ENCODE results near the gene ZFAND3.

ZFAND3 gene

GRCh38 chr6:38158762-38159350 is 339.3 kb downstream of the ZFAND3 start:
- DNase-seq: no peak

- no peak for DNase-seq
These were observed 340.1 kb downstream of the ZFAND3 start for GRCh38 chr6:38159596-38159995.

GRCh38 chr6:38160831-38161230 is 341.3 kb downstream of the ZFAND3 start:
- DNase-seq: no peak

GRCh38 chr6:38161331-38161730 is 341.8 kb downstream of the ZFAND3 start:
- DNase-seq: no peak

GRCh38 chr6:38161754-38162492 is 342.4 kb downstream of the ZFAND3 start:
- DNase-seq: no peak

DNA sequence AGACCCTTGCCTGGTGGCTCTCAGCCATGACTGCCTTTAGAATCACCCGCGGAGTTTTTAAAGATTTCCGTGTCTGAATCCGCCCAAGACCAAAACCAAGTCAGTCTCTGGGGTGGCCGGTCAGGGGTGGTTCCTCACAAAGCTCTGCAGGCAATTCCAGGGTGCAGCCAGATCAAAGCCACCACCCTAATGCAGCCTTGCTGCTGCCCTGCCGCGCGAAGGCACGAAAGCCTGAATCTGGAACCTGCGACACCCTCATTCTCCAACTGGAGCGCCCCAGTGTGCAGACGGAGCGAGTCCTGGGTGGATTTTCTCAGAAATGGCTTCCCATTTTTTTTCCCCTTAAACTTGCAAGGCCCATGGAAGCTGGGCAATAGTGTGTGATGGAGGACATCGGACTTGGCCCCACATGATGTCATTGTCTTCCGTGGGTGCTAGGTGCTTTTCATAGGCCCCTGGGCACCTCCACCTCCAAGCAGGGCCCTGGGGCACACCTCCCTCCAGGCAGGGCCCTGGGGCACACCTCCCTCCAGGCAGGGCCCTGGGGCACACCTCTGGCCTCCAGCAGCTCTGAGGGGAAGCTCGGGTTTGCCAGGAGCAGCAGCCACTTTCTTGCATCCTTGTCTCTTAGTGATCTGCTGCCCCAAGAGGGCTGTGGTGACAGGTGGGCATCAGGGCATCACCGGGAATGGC is 343.1 kb downstream of the ZFAND3 start:
- no peak for DNase-seq

GRCh38 chr6:38163186-38164130 is 343.9 kb downstream of the ZFAND3 start:
- DNase-seq: no peak

DNA sequence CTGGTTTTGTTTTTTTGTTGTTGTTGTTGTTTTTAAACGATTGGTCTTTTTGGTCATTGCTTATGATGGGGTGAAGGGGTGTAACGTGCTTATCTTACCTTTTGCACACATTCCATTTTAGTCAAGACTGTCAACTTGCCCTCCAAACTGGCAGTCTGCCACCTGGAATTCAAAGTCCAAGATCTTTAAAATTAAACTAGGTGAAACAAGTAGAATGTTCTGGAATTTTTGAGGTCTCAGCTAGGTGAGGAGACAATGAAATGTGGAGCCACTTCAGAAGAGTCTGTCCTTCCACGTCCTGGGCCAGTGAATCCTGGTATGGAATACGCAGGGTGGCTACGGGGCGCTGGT is 344.6 kb downstream of the ZFAND3 start:
- no peak for DNase-seq

DNA sequence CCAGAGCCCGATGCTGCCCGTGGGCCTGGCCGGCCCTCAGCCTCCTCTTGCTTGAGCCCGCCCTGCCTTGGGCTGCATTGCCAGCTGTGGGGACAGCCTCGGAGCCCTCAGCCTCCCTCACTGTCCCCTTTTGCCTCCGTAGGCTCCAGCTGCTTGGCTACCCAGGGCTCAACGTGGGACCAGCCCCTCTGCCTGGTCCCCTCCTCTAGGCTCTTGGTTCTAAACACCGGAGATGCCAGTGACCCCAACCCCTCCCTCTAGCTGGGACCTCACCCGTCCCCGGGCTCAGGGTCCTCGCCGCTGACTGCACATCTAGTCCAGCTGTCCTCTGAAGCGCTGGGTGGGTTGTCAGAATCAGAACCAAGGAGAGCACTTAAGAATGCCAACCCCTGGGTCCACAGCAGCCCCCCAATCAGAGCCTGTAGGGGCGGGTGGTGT is 345.2 kb downstream of the ZFAND3 start:
- DNase-seq: no peak

- DNase-seq: no peak
These were observed 347.1 kb downstream of the ZFAND3 start for GRCh38 chr6:38166411-38167240.

DNA sequence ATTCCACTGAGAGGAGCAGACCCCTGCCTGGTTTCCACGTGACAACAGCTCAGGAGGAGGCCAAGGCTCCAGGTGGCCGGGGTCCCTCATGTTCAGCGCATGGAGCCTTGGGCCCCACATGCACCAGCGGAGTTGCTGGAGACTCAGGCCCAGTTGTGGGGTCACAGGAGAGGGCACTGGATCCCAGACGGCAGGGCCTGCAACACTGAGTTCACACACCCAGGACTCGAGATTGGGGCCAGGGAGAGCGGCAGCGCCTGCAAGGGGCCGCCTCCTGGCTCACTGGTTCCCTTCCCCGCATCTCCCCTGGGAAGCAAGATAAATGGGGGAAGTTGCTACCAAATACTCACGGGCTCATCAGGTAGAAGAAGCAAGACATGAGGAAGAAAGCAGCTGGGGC is 348.1 kb downstream of the ZFAND3 start:
- DNase-seq: no peak

DNA sequence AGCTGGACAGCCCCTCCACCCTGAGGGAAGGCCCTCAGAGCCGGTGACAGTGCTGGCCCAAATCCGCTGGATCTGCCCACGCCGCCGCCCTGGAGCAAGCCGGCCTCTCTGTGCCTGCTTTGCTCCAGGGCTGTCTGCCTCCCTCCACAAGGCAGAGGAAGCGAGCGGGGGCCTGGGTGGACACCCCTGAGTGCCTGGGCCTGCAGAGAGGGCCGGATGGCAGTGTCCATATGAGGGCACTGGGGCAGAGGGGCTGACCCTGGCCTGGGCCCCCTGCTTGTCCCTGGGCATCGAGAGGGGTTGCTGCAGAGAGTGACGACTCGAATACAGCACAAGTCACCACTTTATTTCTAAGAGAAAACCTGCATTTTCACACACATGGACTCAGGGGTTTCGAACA is 348.6 kb downstream of the ZFAND3 start:
- DNase-seq: no peak

DNA sequence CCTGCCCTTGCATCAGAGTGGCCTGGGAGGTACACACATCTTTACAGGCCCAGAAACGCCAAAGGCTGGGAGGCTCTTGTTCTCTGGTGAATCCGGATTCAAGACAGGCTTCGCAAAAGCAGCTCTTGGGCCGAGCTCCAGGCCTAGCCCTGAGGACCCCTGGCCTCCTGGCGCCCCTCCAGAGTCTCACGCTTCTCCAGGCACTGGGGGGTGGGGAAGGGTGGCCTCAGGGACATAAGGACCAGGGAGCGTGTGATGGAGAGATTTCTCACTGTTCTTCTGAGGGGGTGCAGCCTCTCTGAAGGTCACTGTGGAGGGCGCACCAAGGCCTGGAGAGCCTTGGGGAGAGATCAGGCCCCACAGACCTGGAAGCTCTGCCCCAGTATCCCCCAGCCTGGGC is 349.2 kb downstream of the ZFAND3 start:
- DNase-seq: no peak

GRCh38 chr6:38169221-38169976 is 349.9 kb downstream of the ZFAND3 start:
- no peak for DNase-seq

GRCh38 chr6:38169977-38170526 is 350.5 kb downstream of the ZFAND3 start:
- no peak for DNase-seq

DNA sequence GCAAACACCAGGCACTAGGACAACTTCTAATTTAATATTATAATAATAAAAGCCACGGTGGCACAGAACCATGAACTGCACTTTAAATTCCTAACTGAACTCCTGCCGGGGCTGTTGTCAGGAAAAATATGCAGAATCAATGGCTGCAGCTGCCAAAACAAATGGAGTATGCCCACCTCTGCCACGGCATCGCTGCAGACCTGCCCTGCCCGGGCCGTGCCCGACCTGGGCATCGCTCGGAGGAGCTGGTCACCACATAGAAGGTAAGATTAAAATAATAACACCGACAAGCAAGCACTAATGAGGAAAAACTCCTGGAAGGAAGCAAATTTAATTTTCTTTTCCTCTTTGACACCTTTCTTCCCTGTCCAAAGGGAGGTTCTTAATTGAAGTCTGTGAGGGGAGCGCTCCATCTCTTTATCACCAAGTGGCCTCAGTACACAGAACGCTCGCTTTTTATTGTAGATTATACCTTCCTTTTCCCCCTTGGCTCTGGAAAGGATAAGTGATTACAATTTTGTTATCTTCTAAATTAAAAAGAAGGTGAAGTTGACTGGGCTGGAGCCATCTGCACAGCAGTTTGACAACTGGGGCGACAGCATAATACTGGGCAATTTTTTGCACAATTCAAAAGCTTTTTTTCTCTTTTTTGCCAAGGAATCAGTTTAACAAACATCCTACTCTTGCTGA is 351.3 kb downstream of the ZFAND3 start:
- DNase-seq: no peak

- no peak for DNase-seq
These were observed 352.6 kb downstream of the ZFAND3 start for GRCh38 chr6:38171997-38172738.

GRCh38 chr6:38172739-38173410 is 353.3 kb downstream of the ZFAND3 start:
- DNase-seq: no peak

GRCh38 chr6:38173909-38174308 is 354.4 kb downstream of the ZFAND3 start:
- DNase-seq: no peak

All from activated CD4-positive, alpha-beta T cell treated with anti-CD3 and anti-CD28 coated beads, Interleukin-10, Interleukin-2, amounts not matched to agents 100 ng/mL and 50 ng/mL, durations not matched to agents 16 hours and 8 hours (primary cell).